Occipital lobe (tissue), 2 donors: ENCODE measurements around the gene GSK3B. TPM values are rescaled to one million over a fixed set of nuclear protein-coding genes. Genes with fewer than 3 reads are reported as not detected.

ENCODE experiments used
- DNase-seq: peaks from one replicate; lab custom pipeline; 2025; lab: John Stamatoyannopoulos, UW
- total RNA-seq: library from RNA; depleted of rRNA; stranded (reverse); fragments of >200 nt; gene quantifications from one replicate; pipeline ENCODE4 v1.2.3, GENCODE V29; 2014

Gene GSK3B
- total RNA-seq, 1 donor from 2014 or later, result 117 TPM

- no peak for DNase-seq
Measured at GRCh38 chr3:120098710-120099109, 4.5 kb upstream of the GSK3B start.

DNA sequence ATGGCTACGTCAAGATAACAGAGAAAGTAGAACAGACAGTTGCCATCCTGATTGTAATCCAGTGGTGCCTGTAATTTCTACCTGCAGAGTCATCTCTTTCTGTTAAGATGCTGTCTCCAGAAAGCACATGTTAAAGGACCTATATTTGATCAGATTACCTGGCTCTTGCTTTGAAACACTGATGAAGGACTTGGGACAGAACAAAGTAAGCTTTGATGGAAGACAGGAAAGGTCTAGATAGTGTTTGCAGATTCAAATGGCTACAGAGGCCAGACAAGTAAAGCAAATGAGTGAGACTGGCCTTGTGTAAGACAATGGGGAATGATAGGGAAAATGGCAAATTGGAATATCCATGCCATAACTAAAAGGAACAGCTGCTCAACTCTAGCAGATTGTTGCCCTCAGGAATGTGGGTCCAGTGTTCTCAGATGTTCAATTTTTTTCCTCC is 1.8 kb upstream of the GSK3B start:
- DNase-seq, result no peak

- peak; percentile 77 for DNase-seq
Measured at GRCh38 chr3:120095226-120095978, 1.2 kb upstream of the GSK3B start.

DNA sequence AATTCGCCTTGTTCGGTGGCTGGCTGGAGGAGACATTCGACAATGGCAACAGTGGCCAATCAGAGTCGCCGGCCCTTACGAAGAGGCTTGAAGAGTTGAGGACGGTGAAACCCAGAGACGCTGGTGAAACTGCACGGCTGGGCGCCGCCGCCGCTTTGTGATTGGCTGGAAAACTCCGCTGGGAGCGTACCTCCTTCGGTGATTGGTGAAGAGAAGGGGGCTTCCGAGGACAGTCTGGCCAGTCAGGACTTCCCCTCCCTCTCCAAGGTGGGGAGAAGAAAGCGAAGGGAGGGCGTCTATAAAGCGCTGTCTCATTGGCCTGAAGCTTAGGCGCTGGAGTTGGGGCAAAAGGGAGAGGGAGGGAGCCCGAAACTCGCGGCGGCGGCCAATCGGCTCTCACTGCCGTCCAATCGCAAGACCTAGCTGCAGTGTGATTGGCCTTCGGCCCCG is 554 bp upstream of the GSK3B start:
- peak; percentile 99 for DNase-seq

- peak; percentile 2 for DNase-seq
Measured at GRCh38 chr3:120093119-120093910, 932 bp downstream of the GSK3B start.

DNA sequence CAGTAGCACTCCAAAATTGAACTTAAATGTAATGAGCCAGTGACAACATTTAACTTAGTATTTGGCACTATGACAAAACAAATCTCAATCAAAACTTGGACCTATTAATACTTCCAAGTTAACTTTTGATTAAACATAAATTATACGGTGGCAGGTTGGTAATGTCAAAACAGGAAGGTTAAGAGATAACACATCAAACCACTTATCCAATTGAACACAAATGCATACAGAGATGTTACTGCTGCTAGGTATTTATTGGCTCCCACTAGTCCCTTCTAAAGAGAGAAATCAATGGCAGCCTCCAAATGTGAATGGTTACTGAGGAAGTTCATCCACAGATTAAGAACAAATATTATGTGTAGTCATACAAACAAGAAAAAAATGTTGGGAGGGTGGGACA is 1.8 kb downstream of the GSK3B start:
- no peak for DNase-seq

- no peak for DNase-seq
Measured at GRCh38 chr3:120090422-120090821, 3.8 kb downstream of the GSK3B start.

DNA sequence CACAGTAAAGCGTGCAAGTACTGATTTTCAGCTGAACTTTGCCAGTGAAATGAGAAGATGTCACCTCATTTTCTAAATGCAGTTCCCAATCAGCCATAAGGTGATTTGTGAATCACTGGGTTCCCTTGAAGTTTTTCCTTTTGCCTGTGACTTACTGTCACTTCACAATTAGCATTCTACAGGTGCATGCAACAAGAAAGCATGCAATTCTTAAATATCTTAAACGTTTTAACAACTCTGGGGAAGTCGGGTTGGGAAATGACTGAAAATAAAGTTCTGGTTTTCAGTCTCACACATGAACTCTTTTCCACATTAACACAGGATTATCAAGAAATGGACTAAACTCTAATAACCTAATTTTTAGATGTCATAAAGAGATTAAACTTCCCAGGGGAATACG is 5.2 kb downstream of the GSK3B start:
- DNase-seq, result no peak

GRCh38 chr3:120088622-120089021 is 5.6 kb downstream of the GSK3B start:
- no peak for DNase-seq

DNA sequence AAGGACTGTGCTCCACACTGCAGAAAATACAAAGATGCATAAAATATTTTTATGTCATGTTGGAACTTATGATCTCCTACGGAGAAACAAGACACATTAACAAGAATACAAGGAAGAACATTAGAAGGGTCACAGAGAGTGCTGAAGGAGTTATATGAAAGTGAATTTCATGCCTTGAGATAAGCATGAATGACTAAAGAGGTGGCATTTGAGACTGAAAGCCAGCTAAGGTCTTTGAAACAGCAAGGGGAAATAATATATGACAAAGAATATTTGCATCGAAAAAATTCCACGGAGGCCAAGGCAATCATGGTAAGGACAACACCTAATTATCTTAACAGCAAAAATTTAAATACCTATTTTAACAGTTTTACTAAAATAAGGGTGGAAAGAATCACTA is 12.5 kb downstream of the GSK3B start:
- DNase-seq, result no peak

DNA sequence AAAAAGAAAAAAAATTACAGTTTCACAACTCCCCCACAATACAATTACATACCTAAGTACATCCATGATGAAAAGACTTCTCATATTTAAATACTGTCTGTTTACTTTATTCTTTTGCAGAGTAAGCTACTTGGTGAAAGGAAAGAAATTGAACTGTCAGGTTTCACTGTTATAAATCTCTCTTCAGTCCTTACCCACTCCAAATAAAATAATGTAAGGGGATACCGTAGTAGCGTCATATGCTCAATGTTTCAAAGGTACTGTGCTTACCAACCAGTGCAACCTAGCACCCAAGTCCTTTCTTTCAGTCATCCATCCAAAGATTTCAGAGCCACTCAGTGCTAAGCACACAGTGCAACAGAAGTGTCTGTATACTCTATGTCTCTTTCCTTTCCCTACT is 13.4 kb downstream of the GSK3B start:
- no peak for DNase-seq

DNA sequence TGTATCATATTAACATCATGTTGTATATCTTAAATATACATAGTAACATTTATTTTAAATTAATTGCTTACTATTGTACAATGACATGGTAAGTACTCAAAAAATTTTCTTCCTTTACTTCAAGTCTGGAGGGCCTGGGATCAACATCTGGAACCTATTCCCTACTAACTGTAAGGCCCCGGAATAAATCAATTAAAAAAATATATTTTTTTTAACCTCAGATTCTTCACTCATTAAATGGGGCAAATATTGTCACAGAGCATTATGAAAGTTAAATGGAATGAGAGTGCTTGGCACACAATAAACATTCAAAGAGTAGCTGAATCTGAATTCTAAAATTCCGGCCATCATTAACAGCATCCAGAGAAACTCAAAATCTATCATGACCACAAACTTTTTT is 16.5 kb downstream of the GSK3B start:
- DNase-seq, result no peak

GRCh38 chr3:120072867-120073525 is 21.3 kb downstream of the GSK3B start:
- DNase-seq, result no peak

- no peak for DNase-seq
Measured at GRCh38 chr3:120071259-120071658, 23.0 kb downstream of the GSK3B start.

DNA sequence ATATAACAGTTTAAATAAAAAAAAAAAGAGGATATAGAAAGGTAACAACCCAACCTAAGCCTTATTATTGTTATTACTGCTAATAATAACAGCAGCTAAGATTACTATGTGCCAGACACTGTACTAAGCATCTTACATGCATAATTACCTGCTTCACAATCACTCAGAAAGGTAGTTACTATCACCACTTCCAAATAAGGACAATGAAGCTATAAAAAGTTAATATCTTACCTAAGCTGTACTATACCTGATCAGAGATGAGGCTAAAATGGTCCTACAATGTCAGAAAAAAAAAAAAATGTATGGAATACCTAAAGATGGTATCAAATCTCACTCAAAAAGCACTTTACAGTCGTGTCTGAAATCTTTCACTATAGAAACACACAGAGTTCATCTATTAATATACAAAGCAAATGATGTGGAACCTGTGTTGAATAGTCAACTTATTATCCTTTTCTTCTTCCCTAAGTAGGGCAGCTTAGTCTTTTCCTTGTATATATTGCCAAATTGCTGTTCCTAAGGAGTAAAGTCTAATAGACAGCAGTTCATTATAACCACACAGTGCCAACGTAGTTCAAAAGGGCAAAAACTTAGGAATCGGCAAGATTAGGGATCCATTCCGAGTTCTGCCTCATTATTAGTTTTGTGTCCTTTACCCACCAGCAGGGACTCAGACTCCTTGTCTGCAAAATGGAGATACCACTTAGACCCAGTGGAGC is 23.8 kb downstream of the GSK3B start:
- no peak for DNase-seq

DNA sequence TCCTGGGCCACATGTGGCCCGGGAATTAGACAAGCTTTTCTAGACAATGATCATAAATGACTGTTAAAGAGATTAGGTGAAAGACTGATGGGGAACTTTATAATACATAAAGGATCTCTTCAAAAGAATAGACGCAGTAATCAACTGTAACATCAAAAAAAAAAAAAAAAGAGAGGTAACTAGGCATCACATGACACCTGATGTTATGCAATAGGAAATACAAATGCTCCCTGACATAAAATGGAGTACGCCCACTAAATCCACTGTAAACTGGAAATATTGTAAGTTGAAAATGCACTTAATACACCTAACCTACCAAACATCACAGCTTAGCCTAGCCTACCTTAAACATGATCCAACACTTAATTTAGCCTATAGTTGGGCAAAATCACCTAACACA is 27.2 kb downstream of the GSK3B start:
- DNase-seq, result no peak

DNA sequence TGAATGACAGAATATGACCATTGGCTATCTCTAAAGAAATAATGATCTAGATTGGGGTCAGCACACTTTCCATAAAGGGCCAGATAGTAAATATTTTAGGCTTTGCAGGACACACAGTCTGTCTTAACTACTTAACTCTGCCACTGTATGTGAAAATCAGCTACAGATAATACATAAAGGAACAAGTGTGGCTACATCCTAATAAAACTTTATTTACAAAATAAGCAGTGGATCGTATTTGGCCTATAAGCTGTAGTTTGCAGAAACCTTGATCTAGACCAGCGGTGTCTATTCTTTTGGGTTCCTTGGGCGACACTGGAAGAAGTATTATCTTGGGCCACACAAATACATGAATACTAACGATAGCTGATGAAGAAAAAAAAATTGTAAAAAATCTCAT is 27.6 kb downstream of the GSK3B start:
- no peak for DNase-seq

DNA sequence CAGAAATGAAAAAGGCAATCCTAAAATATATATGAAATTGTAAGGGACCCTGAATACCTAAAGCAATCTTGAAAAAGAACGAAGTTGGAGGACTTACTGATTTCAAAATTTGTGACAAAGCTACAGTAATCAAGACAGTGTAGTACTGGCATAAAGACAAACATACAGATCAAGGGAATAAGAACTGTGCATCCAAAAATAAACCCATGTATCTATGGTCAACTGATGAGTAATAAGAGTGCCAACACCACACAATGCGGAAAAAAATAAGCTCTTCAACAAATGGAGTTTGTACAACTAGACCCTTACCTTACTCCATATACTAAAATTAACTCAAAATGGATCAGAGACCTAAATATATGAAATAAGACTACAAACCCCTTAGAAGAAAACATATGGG is 29.6 kb downstream of the GSK3B start:
- DNase-seq, result no peak

GRCh38 chr3:120062474-120062873 is 31.8 kb downstream of the GSK3B start:
- DNase-seq, result no peak

DNA sequence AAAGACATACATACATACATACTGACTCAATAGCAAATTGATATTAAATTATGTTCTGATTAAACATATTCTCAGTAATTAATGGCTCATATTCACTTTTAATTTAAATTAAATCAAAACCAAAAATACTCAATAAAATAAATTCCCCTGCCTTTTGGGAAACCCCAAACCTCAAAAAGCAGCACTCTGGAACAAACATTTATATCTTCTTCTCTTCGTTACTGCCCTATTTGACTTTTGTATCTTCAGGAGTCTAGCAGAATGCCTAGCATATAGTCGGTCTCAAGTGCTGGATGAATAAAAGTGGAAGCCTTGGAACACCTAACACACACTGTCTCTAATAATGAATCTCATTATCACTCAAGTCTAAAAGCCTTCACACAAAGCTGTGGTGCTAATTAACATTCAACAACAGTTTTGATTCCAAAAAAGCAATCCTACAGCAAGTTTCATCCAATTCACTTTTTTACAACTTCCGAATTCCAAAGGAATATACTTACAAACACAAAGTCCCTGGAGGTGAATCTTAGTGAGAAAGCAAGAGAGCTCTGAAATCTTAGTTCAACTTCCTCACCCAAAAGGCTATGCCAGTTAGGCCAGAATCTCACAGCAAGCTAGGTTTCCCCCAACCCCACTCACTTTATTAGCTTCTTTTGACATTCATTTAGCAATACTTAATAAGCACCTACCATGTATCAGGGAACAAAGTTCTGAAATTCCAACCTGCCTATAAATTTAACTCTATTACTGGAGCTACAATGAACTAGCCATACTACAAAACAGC is 35.0 kb downstream of the GSK3B start:
- DNase-seq, result no peak

- no peak for DNase-seq
Measured at GRCh38 chr3:120057626-120058025, 36.6 kb downstream of the GSK3B start.
